ENCODE measurements around the gene PAQR6. TPM values are rescaled to one million over a fixed set of nuclear protein-coding genes. Genes with fewer than 3 reads are reported as not detected.

PAQR6 gene
- total and polyA plus RNA-seq, 3 donors from 2014 or later: 3.6 to 10.5 (median 8.0) TPM

- Histone ChIP-seq H3K4me3 (no peak overlapping the region), H3K27me3 (no peaks in the 10 kb centered on the region), H3K27ac (no peak overlapping the region), H3K36me3 (ENCODE audit: low read depth, missing control alignments) (no peaks in the 10 kb centered on the region), H3K9me3 (no peaks in the 10 kb centered on the region), H3K4me1 (no peaks in the 10 kb centered on the region)
- intact Hi-C loops (cut with DNase I; ENCODE audit: low total_unique reads): no loop called here
- DNase-seq: no peak
- WGBS, 2 donors: 93 to 98% methylated on average over 5 of the region's 5 CpGs
- TF ChIP-seq POLR2A (IDR thresholded peaks at IDR 0.05): no peak
- no peak for TF ChIP-seq CTCF (IDR thresholded peaks at IDR 0.05)
Observed at GRCh38 chr1:156238248-156238647, 9.6 kb downstream of the PAQR6 start.

- intact Hi-C loops (cut with DNase I; ENCODE audit: low total_unique reads): no loop called here
- WGBS, 2 donors: 93% methylated on average over 6 to 12 of the region's 12 CpGs
- H3K36me3 ChIP-seq (ENCODE audit: low read depth, missing control alignments): no peaks in the 10 kb centered on the region
Observed at GRCh38 chr1:156236164-156236563, 11.7 kb downstream of the PAQR6 start.

GRCh38 chr1:156233426-156234127 is 14.3 kb downstream of the PAQR6 start:
- H3K36me3 ChIP-seq (ENCODE audit: low read depth, missing control alignments): no peaks in the 10 kb centered on the region
- no peaks in the 10 kb centered on the region for H3K9me3 ChIP-seq
- 90 to 91% methylated on average over 5 of the region's 5 CpGs for WGBS, 2 donors
- H3K4me1 ChIP-seq: no peaks in the 10 kb centered on the region
- no peak overlapping the region for H3K4me3 ChIP-seq
- H3K27me3 ChIP-seq: no peaks in the 10 kb centered on the region
- DNase-seq: no peak
- no peak for TF ChIP-seq CTCF (IDR thresholded peaks at IDR 0.05)
- TF ChIP-seq POLR2A (IDR thresholded peaks at IDR 0.05): no peak
- intact Hi-C loops (cut with DNase I; ENCODE audit: low total_unique reads): no loop called here
- H3K27ac ChIP-seq: no peak overlapping the region

More at GRCh38 chr1:156236164-156236563, 11.7 kb downstream of the PAQR6 start:
- no peaks in the 10 kb centered on the region for H3K9me3 ChIP-seq
- H3K4me3 ChIP-seq: no peak overlapping the region
- no peaks in the 10 kb centered on the region for H3K27me3 ChIP-seq
- TF ChIP-seq CTCF (IDR thresholded peaks at IDR 0.05) (no peak), POLR2A (IDR thresholded peaks at IDR 0.05) (no peak)
- H3K4me1 ChIP-seq: no peaks in the 10 kb centered on the region
- DNase-seq: no peak
- no peak overlapping the region for H3K27ac ChIP-seq

- Histone ChIP-seq H3K9me3 (no peaks in the 10 kb centered on the region), H3K27me3 (no peaks in the 10 kb centered on the region), H3K4me3 (no peak overlapping the region), H3K36me3 (ENCODE audit: low read depth, missing control alignments) (no peaks in the 10 kb centered on the region), H3K4me1 (no peaks in the 10 kb centered on the region), H3K27ac (no peak overlapping the region)
- intact Hi-C loops (cut with DNase I; ENCODE audit: low total_unique reads): no loop called here
- no peak for DNase-seq
- TF ChIP-seq POLR2A (IDR thresholded peaks at IDR 0.05) (no peak), CTCF (IDR thresholded peaks at IDR 0.05) (no peak)
- 90 to 91% methylated on average over 12 of the region's 12 CpGs for WGBS, 2 donors
Observed at GRCh38 chr1:156232201-156232894, 15.5 kb downstream of the PAQR6 start.

Measured in testis (tissue), 3 donors.